Measurements from ENCODE around the gene RTN1.

DNA sequence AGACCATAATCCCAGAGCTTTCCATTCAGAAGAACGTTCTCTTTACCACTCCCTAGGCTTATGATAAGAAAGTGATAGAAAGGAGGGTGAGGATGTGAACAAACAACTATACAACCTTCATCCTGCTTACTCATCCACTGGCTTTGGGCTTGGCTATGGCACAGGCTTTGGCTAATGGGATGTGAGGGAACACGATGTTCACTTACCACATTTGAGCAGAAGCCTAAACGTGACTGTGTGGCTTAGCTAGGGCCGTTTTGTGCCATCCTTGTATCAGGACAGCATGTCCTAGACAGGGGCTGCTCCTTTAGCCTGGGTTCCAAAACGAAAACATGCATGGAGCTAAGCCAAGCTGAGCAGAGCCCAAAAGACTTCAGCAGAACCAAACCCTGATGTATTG, 175.4 kb downstream of the RTN1 start:
- TF ChIP-seq GABPA (IDR thresholded peaks at IDR 0.05; ENCODE audit: low read depth) (no peak), CTCF (IDR thresholded peaks at IDR 0.05; ENCODE audit: insufficient read depth, low read length) (no peak), POLR2AphosphoS5 (IDR thresholded peaks at IDR 0.05; ENCODE audit: low read depth) (no peak), SPI1 (IDR thresholded peaks at IDR 0.05; ENCODE audit: borderline replicate concordance, low read depth) (no peak), REST (IDR thresholded peaks at IDR 0.05; ENCODE audit: insufficient replicate concordance, low read depth) (no peak)

All from HL-60 (cell line).